HepG2 (cell line): ENCODE results near the gene UGT1A4. TPM values are rescaled to one million over a fixed set of nuclear protein-coding genes. Genes with fewer than 3 reads are reported as not detected.

ENCODE experiments used
- ATF2 ChIP-seq: sonication (generic); formaldehyde crosslinking; IDR thresholded peaks from 2 replicates; pipeline ENCODE4 v1.4.0; 2020; ENCODE audit warnings: missing genetic modification reagents
- ETV5 ChIP-seq: IDR thresholded peaks from 2 replicates; pipeline ENCODE4 v1.6.1; 2018; ENCODE audit warnings: missing biosample characterization, missing genetic modification reagents, inconsistent platforms, borderline replicate concordance
- FOXK2 ChIP-seq: fragments of 450-650 bp; IDR thresholded peaks from 2 replicates; pipeline ENCODE4 v1.6.1; 2016
- FOXP4 ChIP-seq: sonication (generic); formaldehyde crosslinking; IDR thresholded peaks from 2 replicates; pipeline ENCODE4 v1.4.0; 2020; ENCODE audit warnings: missing genetic modification reagents
- HDAC2 ChIP-seq: sonication (generic); formaldehyde crosslinking; IDR thresholded peaks from 2 replicates; pipeline ENCODE4 v1.4.0; 2020; ENCODE audit warnings: missing genetic modification reagents
- MTF2 ChIP-seq: sonication (generic); formaldehyde crosslinking; IDR thresholded peaks from 2 replicates; pipeline ENCODE4 v1.5.0; 2020; ENCODE audit warnings: missing genetic modification reagents, borderline replicate concordance
- MYPOP ChIP-seq: sonication (generic); formaldehyde crosslinking; IDR thresholded peaks from 2 replicates; pipeline ENCODE4 v1.8.1; 2023; ENCODE audit warnings: mild to moderate bottlenecking, moderate library complexity, missing genetic modification reagents
- PHF8 ChIP-seq: sonication (generic); formaldehyde crosslinking; IDR thresholded peaks from 2 replicates; pipeline ENCODE4 v1.5.0; 2020; ENCODE audit warnings: missing genetic modification reagents
- POLR2G ChIP-seq: fragments of 200-400 bp; formaldehyde crosslinking; IDR thresholded peaks from 2 replicates; pipeline ENCODE4 v1.6.1; 2018; ENCODE audit warnings: mild to moderate bottlenecking, low read depth, low read length, moderate library complexity
- TAF1 ChIP-seq: sonication (generic); formaldehyde crosslinking; IDR thresholded peaks from 2 replicates; pipeline ENCODE4 v1.4.0; 2020; ENCODE audit warnings: missing genetic modification reagents
- TFDP2 ChIP-seq: sonication (generic); formaldehyde crosslinking; IDR thresholded peaks from 2 replicates; pipeline ENCODE4 v1.4.0; 2020; ENCODE audit warnings: missing genetic modification reagents
- ZNF124 ChIP-seq: sonication (generic); formaldehyde crosslinking; IDR thresholded peaks from 2 replicates; pipeline ENCODE4 v1.4.0; 2020; ENCODE audit warnings: missing genetic modification reagents
- ZNF274 ChIP-seq: sonication (generic); formaldehyde crosslinking; IDR thresholded peaks from 2 replicates; pipeline ENCODE4 v1.5.1; 2020; ENCODE audit warnings: mild to moderate bottlenecking, missing genetic modification reagents
- ZNF44 ChIP-seq: sonication (generic); formaldehyde crosslinking; IDR thresholded peaks from 2 replicates; pipeline ENCODE4 v1.5.1; 2020; ENCODE audit warnings: mild to moderate bottlenecking, missing genetic modification reagents
- ZNF614 ChIP-seq: IDR thresholded peaks from 2 replicates; pipeline ENCODE4 v1.6.1; 2018; ENCODE audit warnings: missing biosample characterization, missing genetic modification reagents, inconsistent platforms, borderline replicate concordance
- ZNF687 ChIP-seq: sonication (generic); formaldehyde crosslinking; IDR thresholded peaks from 2 replicates; pipeline ENCODE4 v1.5.1; 2020; ENCODE audit warnings: mild to moderate bottlenecking, missing genetic modification reagents, moderate library complexity
- ZNF691 ChIP-seq: sonication (generic); formaldehyde crosslinking; IDR thresholded peaks from 2 replicates; pipeline ENCODE4 v1.4.0; 2020; ENCODE audit warnings: missing genetic modification reagents, low read depth, mild to moderate bottlenecking, borderline replicate concordance
- polyA plus RNA-seq, 8 experiments: library from polyadenylated mRNA; depleted of rRNA in 3 of 8; stranded (reverse) in 7 of 8; unstranded in 1 of 8; fragments of >200 nt; fragmentation: Illumina TruSeq in 4 of 8; extraction: Trizol in 4 of 8; gene quantifications; 2 replicates each; pipeline versions ENCODE4 v1.2.1 to v1.2.3, GENCODE V29; 2011 to 2016; ENCODE audit warnings: low read depth in 4 of 8, missing spikeins in 1 of 8, mixed read lengths in 1 of 8; ENCODE audit not compliant: insufficient read depth in 1 of 8
- total RNA-seq, 5 experiments: library from RNA; depleted of rRNA; stranded (reverse); fragments of >200 nt; fragmentation: Illumina TruSeq; extraction: Trizol; gene quantifications; 2 replicates each; pipeline ENCODE4 v1.2.3, GENCODE V29; 2016; ENCODE audit warnings: low read depth in 1 of 5

The UGT1A4 gene
- total and polyA plus RNA-seq, 2 of the 13 experiments (the other 11 are each of a cell fraction or from before 2014, with no cell fraction given): not detected

- TF ChIP-seq FOXP4 (peak; percentile 62), ETV5 (CRISPR knock-in tag) (peak; percentile 54; the same call in 1 of the 2 replicates), ZNF691 (CRISPR knock-in tag) (peak; percentile 22; the same call in 1 of the 2 replicates), ZNF687 (peak; percentile 80), MTF2 (CRISPR knock-in tag) (peak; percentile 94; the same call in 1 of the 2 replicates), MYPOP (CRISPR knock-in tag) (0 out of 2 replicates have a peak, but pooled peaks have one; percentile 15), ZNF274 (CRISPR knock-in tag) (peak; percentile 68; the same call in 1 of the 2 replicates), ZNF124 (CRISPR knock-in tag) (0 out of 2 replicates have a peak, but pooled peaks have one; percentile 21), POLR2G (peak; percentile 63), TAF1 (peak; percentile 62), HDAC2 (CRISPR knock-in tag) (peak; percentile 66), PHF8 (CRISPR knock-in tag) (0 out of 2 replicates have a peak, but pooled peaks have one; percentile 16), ATF2 (CRISPR knock-in tag) (0 out of 2 replicates have a peak, but pooled peaks have one; percentile 41), ZNF44 (0 out of 2 replicates have a peak, but pooled peaks have one; percentile 41), ZNF614 (CRISPR knock-in tag) (peak; percentile 39; the same call in 1 of the 2 replicates), TFDP2 (CRISPR knock-in tag) (peak; percentile 37; the same call in 1 of the 2 replicates), FOXK2 (peak; percentile 60; the same call in 1 of the 2 replicates)
These were observed 18.5 kb downstream of the UGT1A4 start (continued) for GRCh38 chr2:233736868-233737653.
